GM04503 (cell line): ENCODE results near the gene SLC6A5.
"Not testable (repeated sequence)": the region's sequence is repeated elsewhere in the genome, so short reads cannot be mapped to it uniquely, and the experiment has no call there.

Experiments
- DNase-seq: peaks from one replicate; pipeline ENCODE4 v3.0.0-alpha.2; 2012; ENCODE audit warnings: low read depth

The SLC6A5 gene

DNA sequence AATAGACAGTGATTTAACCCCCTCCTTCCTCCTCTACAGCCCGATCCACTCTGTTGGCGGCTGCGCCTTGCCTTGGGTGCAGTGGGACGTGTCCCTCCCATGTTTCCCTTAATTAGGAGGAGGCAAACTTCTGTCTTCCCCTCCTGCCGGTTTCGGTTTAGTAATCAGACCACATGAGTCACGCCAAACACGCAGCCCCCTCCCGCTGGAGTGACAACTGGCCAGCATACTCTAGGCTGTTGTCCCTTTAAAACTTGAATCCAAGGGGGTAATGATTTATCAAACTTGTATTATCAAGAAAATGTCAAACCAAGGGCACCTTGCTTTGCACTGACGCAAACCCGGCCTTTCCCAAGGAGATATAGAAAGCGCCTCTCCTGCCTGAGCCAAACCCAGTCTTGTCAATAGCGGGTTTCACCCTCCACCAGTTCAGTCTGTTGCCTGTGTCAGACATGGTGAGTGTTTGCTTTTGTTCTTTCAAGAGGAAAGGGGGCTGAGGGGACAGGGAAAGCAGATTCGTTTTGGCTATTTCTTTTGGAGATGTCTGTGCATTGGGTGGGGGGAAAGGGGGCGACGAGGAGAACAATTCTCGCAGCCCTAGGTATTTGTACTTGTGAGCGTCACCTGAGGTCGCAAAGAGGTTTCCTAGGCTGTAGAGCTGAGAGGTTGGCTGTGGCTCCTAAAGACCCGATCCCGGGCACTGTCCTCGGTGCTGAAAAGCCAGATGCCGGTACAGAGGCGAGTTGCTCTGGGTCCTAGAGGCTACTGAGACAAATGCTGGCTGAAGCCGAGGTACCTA lies at the start of gene SLC6A5:
TSS of gene SLC6A5 (plus strand) at position 388 of the 799 bp plus-strand sequence. CDS start at position 453, 65 bp downstream.
- DNase-seq: no peak

DNA sequence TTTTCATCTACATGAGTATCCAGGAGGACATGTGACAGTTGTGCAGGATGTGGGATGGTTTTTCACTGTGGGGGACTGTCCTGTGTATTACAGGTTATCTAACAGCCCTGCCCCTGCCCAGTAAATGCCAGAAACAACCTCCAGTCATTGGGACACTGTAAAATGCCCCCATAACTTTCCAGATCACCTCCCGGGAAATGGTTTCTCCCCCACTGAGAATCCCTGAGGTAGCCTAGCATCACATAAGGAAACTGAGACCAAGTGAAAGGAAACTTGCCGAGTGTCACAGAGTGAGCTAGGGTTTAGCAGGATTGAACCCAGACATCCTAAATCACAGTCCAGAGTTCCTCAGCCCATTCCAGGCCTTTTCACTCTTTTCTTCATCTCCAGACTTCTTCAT lies 48.3 kb upstream of the SLC6A5 start:
- DNase-seq: no peak

DNA sequence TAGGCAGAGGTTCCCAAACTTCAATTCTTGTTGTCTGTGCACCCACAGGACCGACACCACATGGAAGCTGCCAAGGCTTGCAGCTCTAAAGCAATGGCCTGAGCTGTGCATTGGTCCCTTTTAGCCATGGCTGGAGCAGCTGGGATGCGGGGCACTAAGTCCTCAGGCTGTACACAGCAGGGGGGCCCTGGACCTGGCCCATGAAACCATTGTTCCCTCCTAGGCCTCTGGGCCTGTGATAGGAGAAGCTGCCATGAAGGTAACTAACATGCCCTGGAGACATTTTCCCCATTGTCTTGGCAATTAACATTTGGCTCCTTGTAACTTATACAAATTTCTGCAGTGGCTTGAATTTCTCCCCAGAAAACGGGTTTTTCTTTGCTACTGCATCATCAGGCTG lies 43.6 kb upstream of the SLC6A5 start:
- DNase-seq: no peak

DNA sequence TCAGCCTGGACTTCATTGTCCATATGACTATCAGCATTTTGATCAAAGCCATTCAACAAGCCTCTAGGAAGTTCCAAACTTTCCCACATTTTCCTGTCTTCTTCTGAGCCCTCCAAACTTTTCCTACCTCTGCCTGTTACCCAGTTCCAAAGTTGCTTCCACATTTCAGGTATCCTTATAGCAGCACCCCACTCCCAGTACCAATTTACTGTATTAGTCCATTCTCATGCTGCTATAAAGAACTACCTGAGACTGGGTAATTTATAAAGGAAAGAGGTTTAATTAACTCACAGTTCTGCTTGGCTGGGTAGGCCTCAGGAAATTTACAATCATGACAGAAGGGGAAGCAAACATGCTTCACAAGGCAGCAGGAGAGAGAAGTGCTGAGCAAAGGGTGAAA lies 43.0 kb upstream of the SLC6A5 start:
- not testable (repeated sequence) for DNase-seq

DNA sequence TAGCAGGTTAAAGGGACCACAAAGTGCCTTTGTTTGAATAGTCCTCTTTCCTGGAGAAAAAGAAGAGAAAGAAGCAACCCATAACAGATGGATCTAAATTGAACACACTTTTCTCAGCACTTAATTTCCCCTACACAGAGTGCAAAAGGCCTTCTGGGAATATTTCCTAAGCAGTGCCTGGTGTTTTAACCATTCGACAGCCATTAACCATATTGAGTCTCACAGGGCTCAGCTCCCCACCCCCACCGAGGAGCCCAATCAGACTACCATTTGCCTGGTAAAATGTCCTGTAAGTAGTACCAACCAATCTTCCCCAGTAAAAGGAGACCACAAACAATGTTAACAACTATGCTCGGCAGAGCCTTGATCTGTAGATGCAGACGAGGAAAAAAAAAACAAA lies 40.7 kb upstream of the SLC6A5 start:
- no peak for DNase-seq

DNA sequence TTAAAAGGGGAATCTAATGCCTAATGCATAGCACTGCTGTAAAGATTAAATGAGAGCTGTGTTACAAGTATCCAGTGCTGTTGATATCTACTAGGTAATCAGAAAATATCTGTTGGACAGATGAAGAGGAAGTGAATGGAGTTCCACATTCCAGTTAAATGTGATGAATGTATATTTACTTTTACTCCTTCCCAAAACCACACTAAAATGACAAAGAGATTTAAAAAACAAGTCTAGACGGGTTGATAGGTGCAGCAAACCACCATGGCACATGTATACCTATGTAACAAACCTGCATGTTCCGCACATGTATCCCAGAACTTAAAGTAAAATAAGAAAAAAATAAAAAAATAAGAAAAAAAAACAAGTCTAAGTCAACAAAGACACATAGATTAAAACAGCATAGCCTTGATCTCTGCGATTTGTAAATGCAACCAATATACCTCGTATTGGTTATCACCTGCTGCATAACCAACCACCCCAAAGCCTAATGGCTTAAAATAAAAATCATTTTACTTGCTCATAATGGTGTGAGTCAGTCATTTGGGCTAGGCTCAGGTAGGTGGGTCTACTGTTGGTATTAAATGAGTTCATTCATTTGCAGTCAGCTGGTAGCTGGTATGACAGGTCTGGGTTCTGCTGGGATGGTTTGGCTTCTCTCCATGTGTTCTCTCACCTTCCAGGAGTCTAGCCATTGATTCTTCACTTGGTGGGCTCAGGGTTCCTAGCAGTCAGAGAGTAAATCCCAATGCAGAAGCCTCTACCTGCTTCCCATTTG lies 39.7 kb upstream of the SLC6A5 start:
- DNase-seq: no peak

DNA sequence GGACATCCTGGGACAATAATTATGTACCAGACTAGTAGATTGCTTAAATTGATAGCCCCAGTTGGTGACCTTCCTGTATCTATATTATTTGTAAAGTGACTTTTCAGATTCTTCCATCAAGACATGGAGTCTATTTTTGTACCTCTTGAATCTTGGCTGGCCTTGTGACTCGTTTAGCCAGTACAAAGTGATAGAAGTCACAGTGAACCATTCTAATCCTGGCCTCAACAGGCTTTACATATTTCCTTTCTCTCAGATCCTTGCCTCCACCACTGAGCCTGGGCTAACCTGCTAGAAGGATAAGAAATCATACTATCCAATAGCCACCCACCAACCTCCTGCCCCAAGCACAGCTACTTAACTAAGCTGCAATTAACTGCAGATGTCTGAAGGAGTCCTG lies 37.5 kb upstream of the SLC6A5 start:
- DNase-seq: no peak

DNA sequence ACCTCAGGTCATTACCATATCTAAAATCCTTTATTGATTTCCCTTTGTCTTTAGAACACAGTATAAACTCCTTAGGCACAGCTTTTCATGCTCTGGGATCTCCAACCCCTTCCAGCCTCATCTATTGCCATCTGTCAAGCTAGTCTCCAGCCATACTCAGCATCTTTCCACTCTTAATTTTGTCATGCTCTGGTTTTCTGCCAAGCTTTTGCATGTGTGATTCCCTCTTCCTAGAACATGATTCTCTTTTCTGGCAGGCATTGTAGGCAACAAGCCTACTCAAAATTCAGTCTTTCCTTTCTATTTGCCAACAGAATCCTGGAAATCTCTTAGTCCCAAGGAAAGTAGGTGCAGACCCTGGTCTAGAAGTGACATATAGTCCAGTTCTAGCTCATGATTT lies 35.5 kb upstream of the SLC6A5 start:
- no peak for DNase-seq

DNA sequence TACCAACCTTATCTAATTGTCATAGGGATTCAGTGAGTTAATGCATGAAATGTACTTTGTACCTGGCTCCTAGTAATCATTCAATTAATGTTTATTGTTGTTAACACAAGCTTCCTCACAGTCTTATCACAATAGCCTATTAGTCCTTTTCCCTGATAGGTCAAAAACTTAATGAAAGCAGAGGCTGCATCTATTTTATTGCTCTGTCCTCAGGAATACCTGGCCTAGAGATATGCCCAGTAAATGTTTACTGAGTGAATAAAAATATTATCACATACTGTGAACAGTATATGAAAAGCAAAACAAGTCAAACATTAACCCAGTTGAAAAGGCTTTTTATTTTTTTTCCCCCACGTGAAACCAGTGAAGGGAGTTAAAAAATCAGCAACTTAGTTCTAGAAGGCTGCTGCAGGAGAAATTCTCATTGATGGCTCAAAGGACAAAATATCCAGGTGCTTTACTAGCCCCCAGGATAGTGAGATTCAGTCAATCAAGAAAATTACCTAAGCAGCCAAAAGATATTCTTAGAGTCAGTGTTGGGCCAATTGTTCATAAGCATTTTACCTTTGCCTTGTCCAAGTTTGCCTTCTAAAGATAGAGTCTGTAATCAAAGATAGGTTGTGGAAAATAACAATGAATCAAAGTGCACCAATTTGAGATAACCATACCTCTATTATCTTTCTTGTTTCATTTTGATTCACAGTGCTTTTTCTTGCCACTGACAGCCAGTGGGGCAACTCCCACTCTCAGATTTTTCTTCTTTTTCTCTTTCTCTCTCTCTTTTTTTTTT lies 34.4 kb upstream of the SLC6A5 start:
- no peak for DNase-seq

DNA sequence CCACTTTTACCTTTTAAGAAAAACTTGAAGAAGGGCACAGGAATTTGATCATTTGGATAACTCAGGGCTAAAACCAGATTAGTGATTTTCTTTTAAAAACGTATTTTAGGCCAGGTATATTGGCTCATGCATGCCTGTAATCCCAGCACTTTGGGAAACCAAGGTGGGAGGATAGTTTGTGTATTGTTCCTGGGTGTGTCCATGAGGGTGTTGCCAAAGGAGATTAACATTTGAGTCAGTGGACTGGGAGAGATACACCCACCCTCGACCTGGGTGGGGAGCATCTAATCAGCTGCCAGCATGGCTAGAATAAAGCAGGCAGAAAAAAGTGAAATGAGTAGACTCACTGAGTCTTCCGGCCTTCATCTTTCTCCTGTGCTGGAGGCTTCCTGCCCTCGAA lies 33.3 kb upstream of the SLC6A5 start:
- not testable (repeated sequence) for DNase-seq

DNA sequence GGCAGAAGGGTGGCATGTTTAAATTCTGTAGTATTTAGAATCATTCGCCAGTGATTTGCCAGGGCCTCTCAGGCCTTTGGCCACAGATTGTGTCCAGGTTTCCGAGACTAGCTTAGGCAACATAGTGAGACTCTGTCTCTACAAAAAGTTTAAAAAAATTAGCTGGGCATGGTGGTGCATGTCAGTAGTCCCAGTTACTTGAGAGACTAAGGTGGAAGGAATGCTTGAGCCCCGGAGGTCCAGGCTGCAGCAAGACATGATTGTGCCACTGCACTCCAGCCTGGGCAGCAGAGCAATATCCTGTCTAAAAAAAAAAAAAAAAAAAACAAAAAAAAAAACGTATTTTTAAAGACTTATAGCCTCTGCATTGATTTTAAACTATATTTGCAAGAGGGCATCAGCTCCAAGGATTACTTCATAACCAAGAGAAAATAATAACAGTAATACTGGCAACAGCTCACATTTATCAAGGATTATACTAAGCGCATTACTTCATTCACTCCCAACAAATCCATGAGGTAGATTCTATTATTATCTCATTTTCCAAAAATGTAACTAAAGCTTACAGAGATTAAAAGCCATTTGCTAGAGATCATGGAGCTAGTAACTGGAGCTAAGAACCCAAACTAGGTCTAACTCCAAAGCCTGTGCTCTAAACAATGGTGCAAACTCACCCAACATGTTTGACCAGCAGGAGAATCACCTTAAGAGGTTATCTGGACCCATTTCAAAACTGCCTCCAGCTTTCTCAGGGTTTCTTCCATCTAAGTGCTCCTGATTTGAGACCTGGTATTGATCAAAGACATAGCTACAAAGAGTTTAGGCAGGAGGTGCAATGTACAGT lies 32.6 kb upstream of the SLC6A5 start:
- no peak for DNase-seq

DNA sequence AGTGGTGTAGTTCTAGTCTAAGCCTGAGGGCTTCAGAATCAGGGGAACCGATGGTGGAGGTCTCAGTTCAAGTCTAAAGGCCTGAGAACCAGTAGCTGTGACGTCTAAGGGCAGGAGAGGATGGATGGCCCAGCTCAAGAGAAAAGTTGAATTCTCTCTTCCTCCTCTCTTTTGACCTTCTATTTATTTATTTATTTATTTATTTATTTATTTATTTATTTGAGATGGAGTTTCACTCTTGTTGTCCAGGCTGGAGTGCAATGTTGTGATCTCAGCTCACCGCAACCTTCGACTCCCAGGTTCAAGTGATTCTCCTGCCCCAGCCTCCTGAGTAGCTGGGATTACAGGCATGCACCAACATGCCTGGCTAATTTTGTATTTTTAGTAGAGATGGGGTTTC lies 19.7 kb upstream of the SLC6A5 start:
- not testable (repeated sequence) for DNase-seq

DNA sequence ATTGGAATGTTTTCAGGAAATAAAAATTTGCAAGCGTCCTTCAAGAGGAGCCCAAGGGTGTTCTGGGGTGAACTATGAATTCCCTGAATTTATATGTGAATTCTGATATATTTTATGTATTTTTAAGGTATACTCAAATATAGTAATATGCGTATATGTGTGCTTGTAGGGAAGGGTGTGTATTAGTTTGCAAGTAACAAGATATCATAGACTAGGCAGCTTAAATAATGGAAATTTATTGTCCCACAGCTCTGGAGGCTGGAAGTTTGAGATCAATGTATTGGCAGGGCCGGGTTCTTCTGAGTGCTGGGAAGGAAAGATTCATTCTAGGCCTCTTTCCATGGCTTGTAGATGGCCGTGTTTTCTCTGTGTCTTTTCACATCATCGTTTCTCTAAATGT lies 16.2 kb upstream of the SLC6A5 start:
- no peak for DNase-seq

DNA sequence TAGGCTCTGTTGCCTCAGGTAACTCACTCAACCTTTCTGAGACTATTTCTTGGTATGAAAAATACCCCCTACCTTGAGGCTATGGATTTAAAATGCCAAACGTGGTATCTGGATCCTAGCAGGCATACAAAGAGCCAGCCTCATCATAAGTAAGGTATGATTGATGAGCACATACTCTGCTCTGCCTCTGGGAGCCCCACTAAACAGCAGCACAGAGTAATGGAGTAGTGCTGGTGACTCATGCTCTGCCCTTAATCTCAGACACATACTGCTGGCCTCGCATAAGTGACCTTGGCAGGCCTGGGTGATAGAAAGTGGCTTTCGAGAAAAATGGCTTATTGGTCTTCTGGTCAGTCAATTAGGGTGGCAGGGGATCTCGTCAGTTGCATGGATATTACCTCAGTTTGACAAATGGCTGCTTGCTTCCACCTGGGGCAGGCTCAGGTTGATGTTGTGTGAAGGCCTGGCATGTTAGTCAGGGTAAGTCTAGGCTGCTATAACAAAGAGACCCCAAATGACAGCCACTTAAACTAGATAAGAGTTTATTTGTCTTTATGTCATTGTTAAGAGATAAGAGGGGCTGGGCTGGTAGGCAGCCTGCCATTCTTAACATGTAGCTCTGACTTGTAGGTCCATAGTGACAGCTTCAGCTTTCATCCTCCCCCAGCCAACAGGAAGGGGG lies 15.2 kb upstream of the SLC6A5 start:
- DNase-seq: no peak

DNA sequence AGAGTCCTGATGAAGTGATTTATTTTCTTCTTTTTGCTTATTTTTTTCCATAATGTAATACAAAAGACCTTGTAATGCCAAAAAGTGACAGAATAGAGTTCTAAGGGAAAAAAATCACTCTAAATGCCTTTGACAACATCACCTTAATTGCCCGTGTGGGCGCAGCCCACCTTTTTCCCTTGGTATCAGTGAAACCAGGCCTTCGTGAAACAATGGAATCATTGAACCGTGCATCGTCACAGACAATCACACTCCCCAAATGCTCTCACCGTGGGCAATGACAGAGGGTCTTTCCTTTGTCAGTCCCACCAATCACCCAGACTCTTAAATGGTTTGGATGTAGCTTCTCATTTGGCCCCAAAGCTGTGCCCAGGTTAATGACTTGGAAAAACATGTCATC lies 9.6 kb upstream of the SLC6A5 start:
- no peak for DNase-seq

DNA sequence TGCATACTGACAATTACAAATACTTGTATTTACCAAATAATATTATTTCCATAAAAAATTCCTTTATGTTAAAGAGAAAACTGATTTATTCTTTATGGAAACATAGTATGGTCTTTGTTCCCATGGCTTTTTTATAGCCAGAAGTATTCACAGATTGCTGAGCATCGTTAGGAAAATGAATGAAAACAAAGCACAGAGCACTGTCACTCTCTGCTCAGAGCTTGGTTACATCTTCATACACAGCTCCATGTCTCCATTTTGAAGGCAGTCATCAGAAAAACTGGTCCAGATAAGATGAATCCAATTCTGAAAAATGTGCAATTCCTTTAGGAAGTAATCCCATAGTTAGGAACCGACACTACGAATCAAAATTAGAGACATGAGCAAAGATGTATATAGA lies 9.0 kb upstream of the SLC6A5 start:
- DNase-seq: no peak

DNA sequence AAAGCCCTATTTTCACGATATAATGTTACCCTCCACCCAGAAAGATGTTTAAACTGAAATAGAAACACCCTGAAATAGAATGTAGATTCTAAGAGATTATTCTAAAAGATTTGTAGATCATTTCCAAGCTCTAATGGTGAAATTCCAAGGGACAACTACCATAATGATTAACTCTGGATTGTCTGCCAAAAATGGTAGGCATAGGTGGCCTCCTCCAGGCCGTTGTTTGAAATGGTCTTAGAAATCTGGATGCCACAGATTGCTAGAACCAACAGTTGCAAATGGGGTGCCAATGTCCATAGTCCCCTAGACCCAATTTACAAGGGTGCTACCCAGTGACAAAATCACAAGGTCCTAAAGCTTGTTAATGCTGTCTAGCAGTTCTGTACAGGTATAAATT lies 6.7 kb upstream of the SLC6A5 start:
- no peak for DNase-seq

DNA sequence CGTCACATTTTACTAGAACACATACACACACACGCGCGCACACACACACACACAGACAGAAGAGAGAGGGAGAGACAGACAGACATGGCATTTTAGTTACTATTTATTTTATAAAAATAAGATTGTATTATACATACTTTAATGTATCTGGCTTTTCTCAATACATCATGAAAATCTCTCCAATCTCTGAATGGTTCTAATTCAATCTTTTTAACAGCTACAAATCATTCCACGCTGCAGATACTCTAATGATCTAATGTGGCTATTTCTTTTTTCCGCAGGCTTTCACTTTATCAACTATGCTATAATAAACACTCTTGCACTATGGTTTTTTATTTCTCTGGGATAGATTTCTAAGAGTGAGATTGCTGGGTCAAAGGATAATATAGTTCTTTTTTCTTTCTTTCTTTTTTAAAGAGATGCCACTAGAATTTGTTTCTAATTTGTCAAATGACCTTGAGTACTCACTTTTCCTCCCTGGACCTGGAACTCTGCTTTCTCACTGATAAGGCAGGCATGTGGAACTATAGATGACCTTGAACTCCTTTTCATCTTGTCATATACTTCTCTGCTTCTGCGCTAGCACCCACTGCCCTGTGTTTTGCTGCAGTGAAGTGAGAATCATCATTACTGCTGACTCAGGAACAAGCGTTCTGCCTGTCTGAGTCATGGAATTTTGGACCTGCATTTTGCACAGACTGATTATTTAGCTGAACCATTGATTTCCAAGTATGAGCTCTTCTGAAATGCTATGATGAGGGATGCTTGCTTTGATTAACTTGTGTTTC lies 4.9 kb upstream of the SLC6A5 start:
- DNase-seq: no peak

DNA sequence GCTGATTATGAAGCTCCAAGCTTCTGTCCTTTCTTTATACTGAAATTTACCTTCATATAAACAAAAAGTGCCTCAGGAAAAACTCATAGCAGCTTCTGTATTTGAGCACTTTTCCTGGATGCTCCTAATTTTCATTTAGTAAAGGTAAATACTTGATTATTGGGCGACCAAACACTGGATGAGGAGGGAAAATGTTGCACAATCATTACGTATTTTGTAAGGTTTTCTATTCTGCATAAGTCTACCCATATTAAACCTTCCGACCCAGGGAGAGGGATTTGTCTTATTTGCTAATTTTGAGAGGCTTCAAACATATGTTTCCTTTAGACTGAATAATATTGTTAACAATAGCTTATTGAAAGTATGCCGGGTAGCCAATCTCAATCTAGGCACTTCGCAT lies 4.3 kb upstream of the SLC6A5 start:
- DNase-seq: no peak
